ENCODE data around the gene LRPAP1. TPM values are rescaled to one million over a fixed set of nuclear protein-coding genes. Genes with fewer than 3 reads are reported as not detected.

LRPAP1 gene
- total and polyA plus RNA-seq, 2 experiments from 2014 or later, result 63.0 to 82.5 TPM

DNA sequence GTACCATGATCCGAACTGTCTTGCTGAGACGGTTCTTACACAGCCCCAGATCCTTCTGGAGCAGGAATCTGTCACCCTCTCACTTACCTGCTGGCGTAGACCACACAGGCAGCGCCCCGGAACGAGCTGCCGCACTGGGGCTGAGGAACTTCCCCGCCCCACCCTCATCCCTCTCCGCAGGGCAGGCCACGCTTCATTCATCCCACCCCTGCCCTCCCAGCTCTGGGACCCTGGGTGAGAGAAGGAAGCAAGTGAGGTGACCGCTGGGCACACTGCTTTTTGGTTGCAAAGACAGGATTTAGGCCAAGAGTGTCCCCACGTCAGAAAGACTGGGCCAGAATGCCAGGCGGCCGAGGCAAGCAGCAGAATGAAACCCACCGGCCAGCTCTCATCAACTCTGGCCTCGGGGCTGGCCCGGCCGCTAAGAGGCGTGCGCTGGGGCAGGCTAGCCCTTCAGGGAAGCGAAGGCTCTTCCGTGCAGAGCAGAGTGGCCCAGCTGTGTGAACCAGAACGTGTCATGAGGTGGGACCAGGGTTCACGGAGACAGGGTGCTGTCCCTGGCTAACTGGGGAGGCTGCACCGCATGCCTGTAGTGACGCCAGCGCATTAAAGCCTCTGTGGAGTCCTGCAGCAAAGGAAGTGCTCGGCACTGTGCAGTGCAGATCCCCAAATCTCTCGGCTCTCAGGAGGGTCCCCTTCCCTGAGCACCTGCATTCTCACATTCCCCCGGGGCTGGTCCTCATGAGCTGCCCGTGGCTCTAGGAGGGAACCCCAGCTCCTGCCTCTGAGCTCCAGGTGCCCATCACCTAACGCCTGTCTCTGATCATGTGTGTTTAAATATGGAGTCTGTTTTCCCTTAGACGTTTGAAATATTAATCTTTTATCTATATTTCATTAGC, 6.4 kb downstream of the LRPAP1 start:
- no peaks in the 10 kb centered on the region for H3K9me3 Mint-ChIP-seq
- Histone ChIP-seq H3K27me3 (ENCODE audit: insufficient read depth) (no peaks in the 10 kb centered on the region), H2AFZ (no peak overlapping the region), H3K27ac (ENCODE audit: low read depth) (no peak overlapping the region), H3F3A (replicated peaks; ENCODE audit: low read depth) (no peaks in the 10 kb centered on the region), H3K4me1 (ENCODE audit: insufficient read depth) (peaks cover 4% of the 10 kb centered on the region; the same call in 1 of the 2 replicates), H3K4me3 (no peak overlapping the region), H3K9me2 (ENCODE audit: insufficient read depth) (no peaks in the 10 kb centered on the region), H3K36me3 (ENCODE audit: insufficient read depth) (peaks cover 14% of the 10 kb centered on the region; the same call in 1 of the 2 replicates), H3K4me2 (no peak overlapping the region), H4K20me1 (replicated peaks; ENCODE audit: insufficient read depth) (peaks cover 22% of the 10 kb centered on the region), H3K79me2 (replicated peaks; ENCODE audit: insufficient read depth) (peaks cover 35% of the 10 kb centered on the region)
- H3K36me3 Mint-ChIP-seq (ENCODE audit: low read depth), result peaks cover 33% of the 10 kb centered on the region
- peaks cover 3% of the 10 kb centered on the region for H3K27me3 Mint-ChIP-seq (ENCODE audit: insufficient read depth, low read depth, poor library complexity)
- H3K4me3 Mint-ChIP-seq, result no peak overlapping the region; the same call in 2 of the 3 replicates
- H3K27ac Mint-ChIP-seq, result no peak overlapping the region
- ATAC-seq (no peak), DNase-seq (ENCODE audit: low spot score) (no peak)
- TF ChIP-seq, protein P1, sequence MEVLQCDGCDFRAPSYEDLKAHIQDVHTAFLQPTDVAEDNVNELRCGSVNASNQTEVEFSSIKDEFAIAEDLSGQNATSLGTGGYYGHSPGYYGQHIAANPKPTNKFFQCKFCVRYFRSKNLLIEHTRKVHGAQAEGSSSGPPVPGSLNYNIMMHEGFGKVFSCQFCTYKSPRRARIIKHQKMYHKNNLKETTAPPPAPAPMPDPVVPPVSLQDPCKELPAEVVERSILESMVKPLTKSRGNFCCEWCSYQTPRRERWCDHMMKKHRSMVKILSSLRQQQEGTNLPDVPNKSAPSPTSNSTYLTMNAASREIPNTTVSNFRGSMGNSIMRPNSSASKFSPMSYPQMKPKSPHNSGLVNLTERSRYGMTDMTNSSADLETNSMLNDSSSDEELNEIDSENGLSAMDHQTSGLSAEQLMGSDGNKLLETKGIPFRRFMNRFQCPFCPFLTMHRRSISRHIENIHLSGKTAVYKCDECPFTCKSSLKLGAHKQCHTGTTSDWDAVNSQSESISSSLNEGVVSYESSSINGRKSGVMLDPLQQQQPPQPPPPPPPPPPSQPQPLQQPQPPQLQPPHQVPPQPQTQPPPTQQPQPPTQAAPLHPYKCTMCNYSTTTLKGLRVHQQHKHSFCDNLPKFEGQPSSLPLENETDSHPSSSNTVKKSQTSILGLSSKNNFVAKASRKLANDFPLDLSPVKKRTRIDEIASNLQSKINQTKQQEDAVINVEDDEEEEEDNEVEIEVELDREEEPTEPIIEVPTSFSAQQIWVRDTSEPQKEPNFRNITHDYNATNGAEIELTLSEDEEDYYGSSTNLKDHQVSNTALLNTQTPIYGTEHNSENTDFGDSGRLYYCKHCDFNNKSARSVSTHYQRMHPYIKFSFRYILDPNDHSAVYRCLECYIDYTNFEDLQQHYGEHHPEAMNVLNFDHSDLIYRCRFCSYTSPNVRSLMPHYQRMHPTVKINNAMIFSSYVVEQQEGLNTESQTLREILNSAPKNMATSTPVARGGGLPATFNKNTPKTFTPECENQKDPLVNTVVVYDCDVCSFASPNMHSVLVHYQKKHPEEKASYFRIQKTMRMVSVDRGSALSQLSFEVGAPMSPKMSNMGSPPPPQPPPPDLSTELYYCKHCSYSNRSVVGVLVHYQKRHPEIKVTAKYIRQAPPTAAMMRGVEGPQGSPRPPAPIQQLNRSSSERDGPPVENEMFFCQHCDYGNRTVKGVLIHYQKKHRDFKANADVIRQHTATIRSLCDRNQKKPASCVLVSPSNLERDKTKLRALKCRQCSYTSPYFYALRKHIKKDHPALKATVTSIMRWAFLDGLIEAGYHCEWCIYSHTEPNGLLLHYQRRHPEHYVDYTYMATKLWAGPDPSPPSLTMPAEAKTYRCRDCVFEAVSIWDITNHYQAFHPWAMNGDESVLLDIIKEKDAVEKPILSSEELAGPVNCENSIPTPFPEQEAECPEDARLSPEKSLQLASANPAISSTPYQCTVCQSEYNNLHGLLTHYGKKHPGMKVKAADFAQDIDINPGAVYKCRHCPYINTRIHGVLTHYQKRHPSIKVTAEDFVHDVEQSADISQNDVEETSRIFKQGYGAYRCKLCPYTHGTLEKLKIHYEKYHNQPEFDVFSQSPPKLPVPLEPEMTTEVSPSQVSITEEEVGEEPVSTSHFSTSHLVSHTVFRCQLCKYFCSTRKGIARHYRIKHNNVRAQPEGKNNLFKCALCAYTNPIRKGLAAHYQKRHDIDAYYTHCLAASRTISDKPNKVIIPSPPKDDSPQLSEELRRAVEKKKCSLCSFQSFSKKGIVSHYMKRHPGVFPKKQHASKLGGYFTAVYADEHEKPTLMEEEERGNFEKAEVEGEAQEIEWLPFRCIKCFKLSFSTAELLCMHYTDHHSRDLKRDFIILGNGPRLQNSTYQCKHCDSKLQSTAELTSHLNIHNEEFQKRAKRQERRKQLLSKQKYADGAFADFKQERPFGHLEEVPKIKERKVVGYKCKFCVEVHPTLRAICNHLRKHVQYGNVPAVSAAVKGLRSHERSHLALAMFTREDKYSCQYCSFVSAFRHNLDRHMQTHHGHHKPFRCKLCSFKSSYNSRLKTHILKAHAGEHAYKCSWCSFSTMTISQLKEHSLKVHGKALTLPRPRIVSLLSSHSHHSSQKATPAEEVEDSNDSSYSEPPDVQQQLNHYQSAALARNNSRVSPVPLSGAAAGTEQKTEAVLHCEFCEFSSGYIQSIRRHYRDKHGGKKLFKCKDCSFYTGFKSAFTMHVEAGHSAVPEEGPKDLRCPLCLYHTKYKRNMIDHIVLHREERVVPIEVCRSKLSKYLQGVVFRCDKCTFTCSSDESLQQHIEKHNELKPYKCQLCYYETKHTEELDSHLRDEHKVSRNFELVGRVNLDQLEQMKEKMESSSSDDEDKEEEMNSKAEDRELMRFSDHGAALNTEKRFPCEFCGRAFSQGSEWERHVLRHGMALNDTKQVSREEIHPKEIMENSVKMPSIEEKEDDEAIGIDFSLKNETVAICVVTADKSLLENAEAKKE (CRISPR knock-in tag; IDR thresholded peaks at IDR 0.05), result no peak
- peaks cover 16% of the 10 kb centered on the region for H3K4me1 Mint-ChIP-seq

DNA sequence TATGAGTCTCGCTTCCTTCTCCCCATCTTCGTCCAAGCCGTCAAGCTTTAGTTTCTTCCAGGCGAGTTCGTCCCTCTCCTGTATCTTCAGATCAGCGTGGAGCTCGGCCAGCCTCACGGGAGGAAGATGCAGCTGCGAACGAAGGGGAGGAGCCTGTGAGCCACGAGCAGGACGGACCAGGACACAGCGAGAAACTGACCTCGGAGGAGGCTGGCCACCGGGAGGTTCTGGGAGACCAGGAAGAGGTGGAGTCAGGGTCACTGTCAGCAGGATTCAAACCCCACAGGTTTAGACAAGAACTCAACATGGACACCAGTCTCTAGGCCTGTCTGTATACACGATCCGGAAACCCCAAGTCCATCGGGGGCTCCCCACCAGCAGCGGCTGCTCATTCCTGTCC, 7.3 kb downstream of the LRPAP1 start:
- Mint-ChIP-seq H3K4me3 (no peak overlapping the region), H3K27ac (no peak overlapping the region), H3K4me1 (peaks cover 11% of the 10 kb centered on the region), H3K27me3 (ENCODE audit: insufficient read depth, low read depth, poor library complexity) (peaks cover 5% of the 10 kb centered on the region), H3K9me3 (no peaks in the 10 kb centered on the region), H3K36me3 (ENCODE audit: low read depth) (peaks cover 36% of the 10 kb centered on the region)
- Histone ChIP-seq H3K4me3 (no peak overlapping the region), H3K4me2 (no peak overlapping the region), H4K20me1 (replicated peaks; ENCODE audit: insufficient read depth) (peaks cover 16% of the 10 kb centered on the region), H3F3A (replicated peaks; ENCODE audit: low read depth) (no peaks in the 10 kb centered on the region), H3K4me1 (ENCODE audit: insufficient read depth) (no peaks in the 10 kb centered on the region), H3K27me3 (ENCODE audit: insufficient read depth) (no peaks in the 10 kb centered on the region), H3K27ac (ENCODE audit: low read depth) (no peak overlapping the region), H2AFZ (no peak overlapping the region), H3K36me3 (ENCODE audit: insufficient read depth) (peaks cover 14% of the 10 kb centered on the region; the same call in 1 of the 2 replicates), H3K9me2 (ENCODE audit: insufficient read depth) (no peaks in the 10 kb centered on the region), H3K79me2 (replicated peaks; ENCODE audit: insufficient read depth) (peaks cover 26% of the 10 kb centered on the region)
- DNase-seq (ENCODE audit: low spot score) (no peak), ATAC-seq (no peak)
- TF ChIP-seq, protein P2, sequence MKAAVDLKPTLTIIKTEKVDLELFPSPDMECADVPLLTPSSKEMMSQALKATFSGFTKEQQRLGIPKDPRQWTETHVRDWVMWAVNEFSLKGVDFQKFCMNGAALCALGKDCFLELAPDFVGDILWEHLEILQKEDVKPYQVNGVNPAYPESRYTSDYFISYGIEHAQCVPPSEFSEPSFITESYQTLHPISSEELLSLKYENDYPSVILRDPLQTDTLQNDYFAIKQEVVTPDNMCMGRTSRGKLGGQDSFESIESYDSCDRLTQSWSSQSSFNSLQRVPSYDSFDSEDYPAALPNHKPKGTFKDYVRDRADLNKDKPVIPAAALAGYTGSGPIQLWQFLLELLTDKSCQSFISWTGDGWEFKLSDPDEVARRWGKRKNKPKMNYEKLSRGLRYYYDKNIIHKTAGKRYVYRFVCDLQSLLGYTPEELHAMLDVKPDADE (IDR thresholded peaks at IDR 0.05), result no peak
- TF ChIP-seq JUNB (IDR thresholded peaks at IDR 0.05; ENCODE audit: unreplicated experiment) (no peak), EZH2 (IDR thresholded peaks at IDR 0.05; ENCODE audit: low read depth, unreplicated experiment) (no peak), CREB1 (CRISPR knock-in tag; IDR thresholded peaks at IDR 0.05; ENCODE audit: low read depth) (no peak), POLR2AphosphoS5 (IDR thresholded peaks at IDR 0.05; ENCODE audit: low read depth) (no peak), ZNF114 (CRISPR knock-in tag; IDR thresholded peaks at IDR 0.05) (no peak)
- TF ChIP-seq, protein P3, sequence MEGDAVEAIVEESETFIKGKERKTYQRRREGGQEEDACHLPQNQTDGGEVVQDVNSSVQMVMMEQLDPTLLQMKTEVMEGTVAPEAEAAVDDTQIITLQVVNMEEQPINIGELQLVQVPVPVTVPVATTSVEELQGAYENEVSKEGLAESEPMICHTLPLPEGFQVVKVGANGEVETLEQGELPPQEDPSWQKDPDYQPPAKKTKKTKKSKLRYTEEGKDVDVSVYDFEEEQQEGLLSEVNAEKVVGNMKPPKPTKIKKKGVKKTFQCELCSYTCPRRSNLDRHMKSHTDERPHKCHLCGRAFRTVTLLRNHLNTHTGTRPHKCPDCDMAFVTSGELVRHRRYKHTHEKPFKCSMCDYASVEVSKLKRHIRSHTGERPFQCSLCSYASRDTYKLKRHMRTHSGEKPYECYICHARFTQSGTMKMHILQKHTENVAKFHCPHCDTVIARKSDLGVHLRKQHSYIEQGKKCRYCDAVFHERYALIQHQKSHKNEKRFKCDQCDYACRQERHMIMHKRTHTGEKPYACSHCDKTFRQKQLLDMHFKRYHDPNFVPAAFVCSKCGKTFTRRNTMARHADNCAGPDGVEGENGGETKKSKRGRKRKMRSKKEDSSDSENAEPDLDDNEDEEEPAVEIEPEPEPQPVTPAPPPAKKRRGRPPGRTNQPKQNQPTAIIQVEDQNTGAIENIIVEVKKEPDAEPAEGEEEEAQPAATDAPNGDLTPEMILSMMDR (conservative IDR thresholded peaks at IDR 0.05; ENCODE audit: low read depth in 2 of 2), result no peak
